Endodermal cell (in vitro differentiated cells): Measurements from ENCODE around the gene CLEC4E. TPM values are rescaled to one million over a fixed set of nuclear protein-coding genes. Genes with fewer than 3 reads are reported as not detected.

Experiments used
- DNase-seq: peaks from one replicate; pipeline ENCODE4 v3.0.0-alpha.2; 2017
- H3K27ac ChIP-seq: 2 replicates; pipeline ENCODE4 v1.5.1; 2013; ENCODE audit warnings: mild to moderate bottlenecking, low read depth, low read length, moderate library complexity
- H3K27me3 ChIP-seq: 2 replicates; pipeline ENCODE4 v1.6.1; 2013; ENCODE audit warnings: mild to moderate bottlenecking, low read length, moderate library complexity; ENCODE audit not compliant: insufficient read depth, control insufficient read depth, poor library complexity, severe bottlenecking
- H3K36me3 ChIP-seq: 2 replicates; pipeline ENCODE4 v1.7.0; 2013; ENCODE audit warnings: mild to moderate bottlenecking, low read length, moderate library complexity; ENCODE audit not compliant: control insufficient read depth, insufficient read depth
- H3K4me1 ChIP-seq: one replicate; pipeline ENCODE4 v1.7.0; 2013; ENCODE audit warnings: low read length; ENCODE audit not compliant: control insufficient read depth, insufficient read depth
- H3K4me3 ChIP-seq: 2 replicates; pipeline ENCODE4 v1.5.1; 2013; ENCODE audit warnings: mild to moderate bottlenecking, low read length, moderate library complexity
- H3K9ac ChIP-seq: 2 replicates; pipeline ENCODE4 v1.6.1; 2013; ENCODE audit warnings: mild to moderate bottlenecking, low read length, moderate library complexity; ENCODE audit not compliant: poor library complexity, severe bottlenecking; ENCODE audit errors: extremely low read depth
- H3K9me3 ChIP-seq: 2 replicates; pipeline ENCODE4 v1.6.1; 2013; ENCODE audit warnings: mild to moderate bottlenecking, low read length, moderate library complexity; ENCODE audit not compliant: control insufficient read depth
- H3K27ac Mint-ChIP-seq: 2 replicates; pipeline ENCODE4 v1.8.0; 2020; ENCODE audit warnings: mixed read lengths
- H3K27me3 Mint-ChIP-seq: 2 replicates; pipeline ENCODE4 v1.8.0; 2021; ENCODE audit warnings: mild to moderate bottlenecking, mixed read lengths; ENCODE audit not compliant: insufficient read depth
- H3K36me3 Mint-ChIP-seq: 2 replicates; pipeline ENCODE4 v1.8.0; 2020; ENCODE audit warnings: low read depth, mixed read lengths
- H3K4me1 Mint-ChIP-seq: 2 replicates; pipeline ENCODE4 v1.8.0; 2020; ENCODE audit warnings: mixed read lengths
- H3K4me3 Mint-ChIP-seq: 2 replicates; pipeline ENCODE4 v1.8.0; 2020; ENCODE audit warnings: mild to moderate bottlenecking, moderate library complexity, mixed read lengths
- H3K9me3 Mint-ChIP-seq: 2 replicates; pipeline ENCODE4 v1.8.0; 2020; ENCODE audit warnings: mild to moderate bottlenecking, mixed read lengths
- WGBS, 2 experiments: methylation state at CpG; one replicate each; pipeline versions ENCODE4 v1.1.5 to v1.1.7; 2013; ENCODE audit warnings: missing lambda C conversion rate in 2 of 2, mixed read lengths in 1 of 2; ENCODE audit not compliant: insufficient coverage in 1 of 2, insufficient read length in 1 of 2; 5-methylcytosine and 5-hydroxymethylcytosine counted together
- total RNA-seq, 2 donors: library from RNA; stranded (reverse); fragmentation: NEBNext Ultra II Directional in 1 of 2; extraction: Animal tissue kit (Norgen Biotek cat#: 25700) in 1 of 2; gene quantifications; 2 replicates in 1 of 2; 3 replicates in 1 of 2; pipeline ENCODE4 v1.2.1, GENCODE V29; 2021
- TF ChIP-seq, protein P1 (sequence below): fragments of 200-600 bp; sonication (generic); conservative IDR thresholded peaks from 2 replicates; pipeline ENCODE4 v1.5.0; 2021; ENCODE audit warnings: antibody characterized with exemption, mild to moderate bottlenecking

Gene CLEC4E
- total RNA-seq, 2 donors from 2014 or later, result not detected

DNA sequence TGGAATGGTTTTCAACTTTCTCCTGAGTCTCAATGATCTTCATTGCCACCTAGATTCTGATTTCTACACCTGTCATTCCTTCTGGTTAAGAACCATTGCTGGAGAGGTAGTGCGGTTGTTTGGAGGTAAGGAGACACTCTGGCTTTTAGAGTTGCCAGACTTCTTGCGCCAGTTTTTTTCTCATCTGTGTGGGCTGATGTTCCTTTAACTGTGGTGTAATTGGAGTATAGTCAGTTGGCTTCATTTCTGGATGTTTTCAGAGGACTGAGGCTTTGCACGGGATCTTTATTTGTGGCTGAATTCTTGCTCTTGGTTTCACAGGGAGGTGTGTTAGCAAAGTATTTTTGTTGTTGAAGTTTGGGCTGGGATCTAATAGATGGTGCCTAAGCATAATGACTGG is 33.1 kb downstream of the CLEC4E start:
- TF ChIP-seq, protein P1, sequence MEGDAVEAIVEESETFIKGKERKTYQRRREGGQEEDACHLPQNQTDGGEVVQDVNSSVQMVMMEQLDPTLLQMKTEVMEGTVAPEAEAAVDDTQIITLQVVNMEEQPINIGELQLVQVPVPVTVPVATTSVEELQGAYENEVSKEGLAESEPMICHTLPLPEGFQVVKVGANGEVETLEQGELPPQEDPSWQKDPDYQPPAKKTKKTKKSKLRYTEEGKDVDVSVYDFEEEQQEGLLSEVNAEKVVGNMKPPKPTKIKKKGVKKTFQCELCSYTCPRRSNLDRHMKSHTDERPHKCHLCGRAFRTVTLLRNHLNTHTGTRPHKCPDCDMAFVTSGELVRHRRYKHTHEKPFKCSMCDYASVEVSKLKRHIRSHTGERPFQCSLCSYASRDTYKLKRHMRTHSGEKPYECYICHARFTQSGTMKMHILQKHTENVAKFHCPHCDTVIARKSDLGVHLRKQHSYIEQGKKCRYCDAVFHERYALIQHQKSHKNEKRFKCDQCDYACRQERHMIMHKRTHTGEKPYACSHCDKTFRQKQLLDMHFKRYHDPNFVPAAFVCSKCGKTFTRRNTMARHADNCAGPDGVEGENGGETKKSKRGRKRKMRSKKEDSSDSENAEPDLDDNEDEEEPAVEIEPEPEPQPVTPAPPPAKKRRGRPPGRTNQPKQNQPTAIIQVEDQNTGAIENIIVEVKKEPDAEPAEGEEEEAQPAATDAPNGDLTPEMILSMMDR, result no peak
- H3K27me3 ChIP-seq, result no peaks in the 10 kb centered on the region
- Mint-ChIP-seq H3K4me1 (peaks cover 23% of the 10 kb centered on the region), H3K27me3 (no peaks in the 10 kb centered on the region), H3K4me3 (no peak overlapping the region), H3K36me3 (no peaks in the 10 kb centered on the region), H3K27ac (no peak overlapping the region), H3K9me3 (no peaks in the 10 kb centered on the region)
- H3K4me1 ChIP-seq, result no peaks in the 10 kb centered on the region
- no peak overlapping the region for H3K9ac ChIP-seq
- no peak overlapping the region for H3K4me3 ChIP-seq
- H3K9me3 ChIP-seq, result no peaks in the 10 kb centered on the region
- H3K27ac ChIP-seq, result no peak overlapping the region
- no peaks in the 10 kb centered on the region for H3K36me3 ChIP-seq
- WGBS, 2 experiments, result 95% methylated on average over 3 of the region's 3 CpGs; no CpG with 5 or more reads in 1 of the 2 experiments
- DNase-seq, result no peak

GRCh38 chr12:8504351-8504750 is 36.4 kb downstream of the CLEC4E start:
- Histone ChIP-seq H3K9me3 (no peaks in the 10 kb centered on the region), H3K36me3 (no peaks in the 10 kb centered on the region), H3K27ac (no peak overlapping the region), H3K4me3 (no peak overlapping the region), H3K27me3 (no peaks in the 10 kb centered on the region), H3K9ac (no peak overlapping the region), H3K4me1 (no peaks in the 10 kb centered on the region)
- Mint-ChIP-seq H3K4me3 (no peak overlapping the region), H3K27me3 (no peaks in the 10 kb centered on the region), H3K4me1 (peaks cover 20% of the 10 kb centered on the region), H3K36me3 (no peaks in the 10 kb centered on the region), H3K9me3 (no peaks in the 10 kb centered on the region), H3K27ac (no peak overlapping the region)
- TF ChIP-seq, protein P1, result no peak
- WGBS, 2 experiments, result 90% methylated on average over 1 of the region's 1 CpG; no CpG with 5 or more reads in 1 of the 2 experiments
- DNase-seq, result no peak

GRCh38 chr12:8501720-8502119 is 39.0 kb downstream of the CLEC4E start:
- no peaks in the 10 kb centered on the region for H3K27me3 ChIP-seq
- H3K4me3 ChIP-seq, result no peak overlapping the region
- peaks cover 4% of the 10 kb centered on the region for H3K4me1 Mint-ChIP-seq
- WGBS, 2 experiments, result 74 to 78% methylated on average over 1 of the region's 3 CpGs
- H3K36me3 ChIP-seq, result no peaks in the 10 kb centered on the region
- H3K27ac Mint-ChIP-seq, result no peak overlapping the region
- no peaks in the 10 kb centered on the region for H3K9me3 ChIP-seq
- H3K27ac ChIP-seq, result no peak overlapping the region
- no peaks in the 10 kb centered on the region for H3K27me3 Mint-ChIP-seq
- TF ChIP-seq, protein P1, result no peak
- no peaks in the 10 kb centered on the region for H3K36me3 Mint-ChIP-seq
- H3K4me3 Mint-ChIP-seq, result no peak overlapping the region
- H3K9me3 Mint-ChIP-seq, result no peaks in the 10 kb centered on the region
- DNase-seq, result no peak
- H3K4me1 ChIP-seq, result no peaks in the 10 kb centered on the region
- H3K9ac ChIP-seq, result no peak overlapping the region
